Head of caudate nucleus (tissue), 42 donors: ENCODE data around the gene AKAP13.

Experiments used
- DNase-seq, 42 donors: peaks; one replicate each; pipeline versions ENCODE4 v3.0.0 to v3.0.0-alpha.2; 2020 to 2021; ENCODE audit warnings: mixed read lengths in 7 of 42
- intact Hi-C: fragments of 100-400 bp; cut with DNase I; formaldehyde crosslinking; loops from one replicate; pipeline ENCODE4 v1.15.0; 2022

Gene AKAP13

GRCh38 chr15:85404176-85404917, 23.9 kb downstream of the AKAP13 start:
- intact Hi-C loops, result no loop called here
- DNase-seq, result no peak

DNA sequence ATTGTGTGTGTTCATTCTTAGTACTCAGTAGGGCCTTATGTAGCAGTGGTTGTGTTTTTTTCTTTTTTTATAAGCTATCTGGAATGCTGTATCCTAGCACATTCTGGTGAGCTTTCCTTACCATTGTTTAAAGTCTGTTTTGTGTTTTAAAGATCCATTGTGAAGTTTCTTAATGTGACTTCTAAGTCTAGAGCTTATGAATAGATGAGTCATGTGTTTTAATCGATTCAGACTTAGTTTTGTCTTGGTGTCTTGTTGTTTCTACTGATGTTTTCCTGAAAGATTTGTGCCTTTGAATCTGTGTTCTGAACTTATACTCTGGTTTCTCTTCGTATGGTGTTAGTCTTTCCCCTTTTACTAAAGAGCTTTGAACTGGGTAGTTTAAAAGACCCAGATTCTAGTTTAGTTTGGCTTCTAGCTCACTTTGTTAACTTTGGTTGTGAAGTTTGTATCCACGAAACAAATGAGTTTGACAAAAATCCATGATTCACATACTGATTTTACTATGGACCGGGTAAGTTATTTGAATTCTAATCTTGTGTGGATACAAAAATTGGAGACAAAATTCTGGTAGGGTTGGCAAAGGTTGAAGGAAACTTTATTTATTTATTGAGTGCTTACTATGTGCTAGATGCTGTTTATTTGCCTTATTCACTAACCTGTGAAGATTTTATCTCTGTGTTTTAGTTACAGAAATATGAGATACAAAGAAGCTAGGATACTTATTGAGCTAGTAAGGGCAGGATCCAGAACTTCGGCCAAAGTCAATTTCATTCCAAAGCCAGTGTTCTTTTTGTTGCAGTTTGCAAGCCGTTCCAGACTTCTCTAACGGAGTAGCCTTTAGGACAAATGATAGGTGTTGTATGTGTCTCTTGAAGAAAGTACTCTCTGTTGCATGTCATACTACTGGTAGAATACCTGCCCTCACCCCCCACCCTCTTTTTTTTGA, 24.8 kb downstream of the AKAP13 start:
- intact Hi-C loops, result no loop called here
- DNase-seq, result no peak

DNA sequence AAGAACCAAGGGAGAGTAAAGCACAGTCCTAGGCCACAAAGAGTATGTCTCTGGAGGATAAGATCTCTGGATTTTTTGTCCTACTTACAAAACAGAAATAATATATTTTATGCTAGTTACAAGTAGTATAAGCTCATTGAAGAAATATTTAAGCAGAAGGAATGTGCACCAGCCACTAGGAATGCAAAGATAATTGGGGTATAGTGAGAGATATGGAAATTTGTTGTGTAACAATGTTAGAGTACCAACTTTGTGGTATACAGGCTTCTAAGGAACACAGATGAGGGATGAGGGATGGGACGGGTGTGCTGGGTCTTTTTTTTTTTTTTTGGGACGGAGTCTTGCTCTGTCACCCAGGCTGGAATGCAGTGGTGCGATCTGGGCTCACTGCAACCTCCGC, 26.5 kb downstream of the AKAP13 start:
- intact Hi-C loops, result no loop called here
- no peak for DNase-seq

- intact Hi-C loops, result no loop called here
- DNase-seq, result peak in 5 of 42 donors; percentile 4 to 61 (median 20)
Measured at GRCh38 chr15:85407421-85408269, 27.2 kb downstream of the AKAP13 start.

DNA sequence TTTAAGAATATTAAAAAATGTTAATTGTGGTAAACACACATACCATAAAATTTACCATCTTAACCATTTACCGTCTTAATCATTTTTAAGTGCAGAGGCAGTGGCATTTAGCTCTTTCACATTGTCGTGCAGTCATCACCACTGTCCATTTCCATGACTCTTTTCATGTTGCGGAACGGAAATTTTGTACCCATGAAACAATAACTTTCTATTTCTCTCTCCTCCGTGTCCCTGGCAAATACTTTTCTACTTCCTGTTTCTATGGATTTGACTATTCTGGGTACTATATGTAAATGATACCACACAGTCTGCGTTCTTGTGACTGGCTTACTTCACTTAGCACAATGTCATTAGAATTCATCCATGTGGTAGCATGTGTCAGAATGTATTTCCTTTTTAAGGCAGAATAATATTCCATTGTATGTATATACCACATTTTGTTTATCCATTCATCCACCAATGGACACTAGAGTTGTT, 27.9 kb downstream of the AKAP13 start:
- intact Hi-C loops, result no loop called here

GRCh38 chr15:85412066-85412465, 31.7 kb downstream of the AKAP13 start:
- intact Hi-C loops, result no loop called here
- DNase-seq, result no peak

More for the DNA sequence above, 27.9 kb downstream of the AKAP13 start:
- DNase-seq, result no peak

GRCh38 chr15:85412956-85413854, 32.8 kb downstream of the AKAP13 start:
- intact Hi-C loops, result no loop called here
- peak in 27 of 42 donors; percentile 6 to 64 (median 22) for DNase-seq

DNA sequence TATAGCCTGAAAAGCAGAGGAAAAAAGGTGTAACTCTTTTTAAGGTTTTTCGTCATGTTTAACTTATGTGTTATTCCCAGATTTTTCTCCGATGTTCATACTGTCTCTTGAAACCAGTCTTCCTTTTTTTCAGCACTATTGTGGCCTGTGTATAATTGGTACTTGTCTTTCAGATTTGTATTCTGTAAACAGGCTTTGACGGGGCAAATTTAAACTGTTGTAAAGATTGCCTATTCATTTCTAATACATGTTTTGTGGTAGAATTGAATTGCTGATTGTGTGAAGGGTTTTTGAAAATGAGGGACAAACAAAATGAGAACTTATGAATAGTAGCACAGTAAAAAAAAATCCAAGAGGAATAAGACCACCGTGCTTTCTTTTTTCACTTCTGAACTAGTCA, 33.6 kb downstream of the AKAP13 start:
- DNase-seq, result no peak
- intact Hi-C loops, result no loop called here

- intact Hi-C loops, result no loop called here
- DNase-seq, result no peak
Measured at GRCh38 chr15:85414495-85414894, 34.1 kb downstream of the AKAP13 start.

DNA sequence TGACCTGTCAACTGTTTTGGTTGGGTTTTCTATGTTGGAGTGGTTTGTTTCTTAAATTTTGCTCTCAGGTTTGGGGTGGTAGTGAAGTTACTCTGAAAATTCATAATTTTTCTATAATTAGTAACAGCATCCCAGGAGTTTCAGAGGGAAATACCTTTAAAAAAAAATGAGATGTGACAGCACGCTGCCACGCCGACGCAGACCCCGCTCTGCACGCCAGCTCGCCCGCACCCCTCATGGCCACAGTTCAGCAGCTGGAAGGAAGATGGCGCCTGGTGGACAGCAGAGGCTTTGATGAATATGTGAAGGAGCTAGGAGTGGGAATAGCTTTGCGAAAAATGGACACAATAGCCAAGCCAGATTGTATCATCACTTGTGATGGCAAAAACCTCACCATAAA, 34.6 kb downstream of the AKAP13 start:
- DNase-seq, result no peak
- intact Hi-C loops, result no loop called here

DNA sequence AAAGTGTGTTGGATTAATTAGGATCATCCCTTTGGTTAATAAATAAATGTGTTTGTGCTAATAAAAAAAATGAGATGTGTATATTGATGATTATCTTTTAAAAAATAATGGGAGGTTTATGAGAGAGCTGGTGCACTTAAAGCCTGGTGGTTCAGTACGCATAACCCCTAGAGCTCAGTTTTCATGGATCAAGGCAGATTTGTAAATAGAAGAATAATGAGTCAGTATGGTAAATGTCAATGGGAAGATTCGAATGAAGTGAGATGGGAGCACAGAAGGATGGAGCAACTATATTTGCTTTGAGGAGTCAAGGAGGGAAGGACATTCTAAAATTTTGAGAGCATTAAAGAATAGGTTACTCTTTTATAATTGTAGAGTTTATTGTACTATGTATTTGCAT, 35.4 kb downstream of the AKAP13 start:
- no peak for DNase-seq
- intact Hi-C loops, result no loop called here

GRCh38 chr15:85417276-85417675, 36.9 kb downstream of the AKAP13 start:
- no peak for DNase-seq
- intact Hi-C loops, result no loop called here

GRCh38 chr15:85419161-85419560, 38.8 kb downstream of the AKAP13 start:
- no peak for DNase-seq
- intact Hi-C loops, result no loop called here

GRCh38 chr15:85421116-85421925, 40.9 kb downstream of the AKAP13 start:
- no peak for DNase-seq
- intact Hi-C loops, result no loop called here

DNA sequence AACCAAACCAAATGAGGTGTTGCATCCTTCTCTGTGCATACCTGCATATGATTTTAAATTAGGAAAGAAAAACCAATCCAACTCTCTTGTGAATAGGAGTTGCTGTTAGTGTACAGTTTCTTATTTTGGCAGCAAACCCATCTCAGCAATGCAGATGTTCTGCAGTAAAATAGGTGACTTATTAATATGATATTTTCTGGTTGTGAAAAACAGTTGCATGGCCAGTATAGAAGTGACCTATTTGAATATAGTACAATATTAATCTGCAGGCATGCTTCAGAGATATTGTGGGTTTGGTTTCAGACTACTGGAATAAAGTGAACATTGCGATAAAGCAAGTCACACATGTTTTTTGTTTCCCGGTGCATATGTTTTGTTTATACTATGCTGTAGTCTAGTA, 42.2 kb downstream of the AKAP13 start:
- intact Hi-C loops, result no loop called here
- no peak for DNase-seq

- intact Hi-C loops, result no loop called here
- DNase-seq, result no peak
Measured at GRCh38 chr15:85423256-85423655, 42.9 kb downstream of the AKAP13 start.

DNA sequence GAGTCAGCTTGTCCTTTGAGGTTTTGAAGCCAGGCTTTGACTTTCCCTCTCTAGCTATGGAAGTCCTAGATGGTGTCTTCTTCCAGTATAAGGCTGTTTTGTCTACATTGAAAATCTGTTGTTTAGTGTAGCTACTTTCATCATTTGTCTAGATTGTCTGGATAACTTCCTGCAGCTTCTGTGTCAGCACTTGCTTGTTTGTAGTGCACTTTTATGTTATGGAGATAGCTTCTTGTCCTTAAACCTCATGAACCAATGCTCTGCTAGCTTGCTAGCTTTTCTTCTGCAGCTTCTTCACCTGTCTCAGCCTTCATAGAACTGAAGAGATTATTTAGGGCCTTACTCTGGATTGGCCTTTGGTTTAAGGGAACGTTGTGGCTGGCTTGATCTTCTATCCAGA, 43.8 kb downstream of the AKAP13 start:
- intact Hi-C loops, result no loop called here

More for the DNA sequence above, 43.8 kb downstream of the AKAP13 start:
- no peak for DNase-seq
